ENCODE measurements around the gene HAUS8.
A peak's percentile ranks its signal among the peaks of the same experiment; 100 is the strongest.

The HAUS8 gene, protein sequence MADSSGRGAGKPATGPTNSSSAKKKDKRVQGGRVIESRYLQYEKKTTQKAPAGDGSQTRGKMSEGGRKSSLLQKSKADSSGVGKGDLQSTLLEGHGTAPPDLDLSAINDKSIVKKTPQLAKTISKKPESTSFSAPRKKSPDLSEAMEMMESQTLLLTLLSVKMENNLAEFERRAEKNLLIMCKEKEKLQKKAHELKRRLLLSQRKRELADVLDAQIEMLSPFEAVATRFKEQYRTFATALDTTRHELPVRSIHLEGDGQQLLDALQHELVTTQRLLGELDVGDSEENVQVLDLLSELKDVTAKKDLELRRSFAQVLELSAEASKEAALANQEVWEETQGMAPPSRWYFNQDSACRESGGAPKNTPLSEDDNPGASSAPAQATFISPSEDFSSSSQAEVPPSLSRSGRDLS

DNA sequence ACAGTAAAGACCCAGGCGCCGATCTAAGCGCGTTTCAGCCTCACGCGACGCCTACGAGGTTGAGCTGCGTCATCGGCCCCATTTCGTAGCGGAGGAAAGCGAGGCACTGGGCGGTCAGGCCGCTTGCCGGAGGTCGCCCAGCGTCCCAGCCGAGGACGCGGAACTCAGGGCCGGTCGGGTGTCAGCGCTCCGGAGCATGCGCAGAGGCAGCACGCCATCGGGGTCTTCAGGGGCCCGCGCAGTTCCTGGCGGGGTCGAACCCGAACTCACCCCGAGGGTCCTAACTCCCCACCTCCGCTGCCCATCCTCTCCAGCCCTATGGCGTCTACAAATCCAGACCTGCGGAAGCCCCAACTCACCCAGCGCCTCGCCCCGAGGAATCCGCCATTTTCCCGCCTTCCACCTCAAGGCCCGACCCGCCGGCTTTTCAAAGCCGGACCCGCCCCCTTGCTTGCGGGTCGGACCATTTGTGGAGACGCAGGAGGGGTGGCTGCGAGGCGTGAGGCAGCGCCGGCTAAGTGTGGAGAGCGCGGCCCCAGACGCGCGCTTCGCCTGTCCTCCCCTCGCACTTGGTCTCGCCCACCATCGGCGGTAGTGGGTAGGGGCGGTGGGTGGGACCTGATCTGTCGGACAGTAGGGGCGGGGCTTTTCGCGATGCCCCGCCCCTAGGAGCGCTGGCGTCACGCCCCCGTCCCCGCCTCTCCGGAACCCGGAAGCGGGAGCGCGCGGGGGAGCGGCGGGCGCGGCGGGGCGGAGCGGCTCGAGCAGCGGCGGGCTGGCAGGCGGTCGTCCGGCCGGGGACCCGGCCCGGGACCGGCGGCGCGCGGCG lies at the start of gene HAUS8, which contains the start of gene MYO9B:
Gene HAUS8, minus strand, starts transcription at position 418 of the 829 bp plus-strand sequence. Its CDS starts 30 bp downstream, at position 388.
Gene MYO9B, plus strand, starts transcription at position 743 of the 829 bp plus-strand sequence. CDS start 25,941 bp downstream, outside the sequence.
- FAIRE-seq, result no peak
- peak; percentile 90 for DNase-seq (ENCODE audit: insufficient read length, low spot score)
- TF ChIP-seq, protein P1, sequence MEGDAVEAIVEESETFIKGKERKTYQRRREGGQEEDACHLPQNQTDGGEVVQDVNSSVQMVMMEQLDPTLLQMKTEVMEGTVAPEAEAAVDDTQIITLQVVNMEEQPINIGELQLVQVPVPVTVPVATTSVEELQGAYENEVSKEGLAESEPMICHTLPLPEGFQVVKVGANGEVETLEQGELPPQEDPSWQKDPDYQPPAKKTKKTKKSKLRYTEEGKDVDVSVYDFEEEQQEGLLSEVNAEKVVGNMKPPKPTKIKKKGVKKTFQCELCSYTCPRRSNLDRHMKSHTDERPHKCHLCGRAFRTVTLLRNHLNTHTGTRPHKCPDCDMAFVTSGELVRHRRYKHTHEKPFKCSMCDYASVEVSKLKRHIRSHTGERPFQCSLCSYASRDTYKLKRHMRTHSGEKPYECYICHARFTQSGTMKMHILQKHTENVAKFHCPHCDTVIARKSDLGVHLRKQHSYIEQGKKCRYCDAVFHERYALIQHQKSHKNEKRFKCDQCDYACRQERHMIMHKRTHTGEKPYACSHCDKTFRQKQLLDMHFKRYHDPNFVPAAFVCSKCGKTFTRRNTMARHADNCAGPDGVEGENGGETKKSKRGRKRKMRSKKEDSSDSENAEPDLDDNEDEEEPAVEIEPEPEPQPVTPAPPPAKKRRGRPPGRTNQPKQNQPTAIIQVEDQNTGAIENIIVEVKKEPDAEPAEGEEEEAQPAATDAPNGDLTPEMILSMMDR (IDR thresholded peaks at IDR 0.05; ENCODE audit: insufficient read depth, missing control alignments), result no peak

DNA sequence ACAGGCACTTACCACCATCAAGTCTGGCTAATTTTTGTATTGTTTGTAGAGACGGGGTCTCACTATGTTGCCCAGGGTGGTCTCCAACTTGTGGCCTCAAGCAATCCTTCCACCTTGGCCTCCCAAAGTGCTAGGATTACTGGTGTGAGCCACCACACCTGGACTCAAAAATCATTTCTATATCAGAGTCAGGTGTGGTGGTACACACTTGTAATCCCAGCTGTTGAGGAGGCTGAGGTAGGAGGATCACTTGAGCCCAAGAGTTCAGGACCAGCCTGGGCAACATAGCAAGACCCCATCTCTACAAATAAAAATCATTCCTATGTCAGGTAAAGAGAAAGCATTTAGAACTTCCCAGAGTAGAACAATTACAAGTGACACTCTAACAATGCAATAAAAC lies 48.8 kb upstream of the HAUS8 start:
- DNase-seq (ENCODE audit: insufficient read length, low spot score) (no peak), FAIRE-seq (no peak)
- TF ChIP-seq, protein P1 (IDR thresholded peaks at IDR 0.05; ENCODE audit: insufficient read depth, missing control alignments), result no peak

DNA sequence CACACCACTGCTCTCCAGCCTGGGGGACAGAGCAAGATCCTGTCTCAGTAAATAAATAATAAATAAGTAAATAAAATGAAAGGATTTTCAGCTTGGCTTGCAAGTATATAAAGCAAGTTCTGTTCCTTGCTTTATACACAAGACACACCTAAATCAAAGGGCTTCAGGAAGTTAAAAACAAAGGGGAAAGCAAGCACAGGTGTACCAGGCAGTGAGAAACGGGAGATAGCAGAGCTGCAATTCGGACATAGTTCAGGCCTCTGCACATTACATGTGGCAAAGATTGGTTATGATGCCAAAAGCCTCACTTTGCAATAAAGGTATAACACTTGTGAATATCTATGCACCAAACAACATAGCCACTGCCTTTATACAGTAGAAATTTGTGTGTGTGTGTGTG lies 47.8 kb upstream of the HAUS8 start:
- TF ChIP-seq, protein P1 (IDR thresholded peaks at IDR 0.05; ENCODE audit: insufficient read depth, missing control alignments), result no peak
- no peak for FAIRE-seq

DNA sequence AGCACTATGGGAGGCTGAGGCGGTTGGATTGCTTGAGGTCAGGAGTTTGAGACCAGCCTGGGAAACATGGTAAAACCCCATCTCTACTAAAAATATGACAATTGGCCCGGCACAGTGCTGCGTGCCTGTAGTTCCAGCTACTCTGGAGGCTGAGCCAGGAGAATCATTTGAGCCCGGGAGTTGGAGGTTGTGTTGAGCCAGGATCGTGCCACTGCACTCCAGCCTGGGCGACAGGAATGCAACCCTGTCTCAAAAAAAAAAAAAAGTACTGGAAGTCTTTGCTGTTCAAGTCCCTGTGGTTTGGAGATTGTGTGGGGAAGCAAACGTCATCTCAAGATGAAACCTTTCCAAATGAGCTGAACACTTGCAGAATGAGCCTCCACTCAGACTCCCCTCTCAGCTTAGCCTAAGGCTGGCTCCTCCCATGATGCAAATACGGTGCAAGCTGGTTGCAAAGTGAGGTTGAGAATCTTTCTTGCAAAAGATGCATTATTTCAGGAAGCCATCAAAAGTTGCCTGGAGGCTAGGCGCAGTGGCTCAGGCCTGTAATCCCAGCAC lies 46.6 kb upstream of the HAUS8 start:
- TF ChIP-seq, protein P1 (IDR thresholded peaks at IDR 0.05; ENCODE audit: insufficient read depth, missing control alignments), result no peak
- FAIRE-seq (no peak), DNase-seq (ENCODE audit: insufficient read length, low spot score) (no peak)

More for the DNA sequence above, 47.8 kb upstream of the HAUS8 start:
- DNase-seq (ENCODE audit: insufficient read length, low spot score), result no peak

DNA sequence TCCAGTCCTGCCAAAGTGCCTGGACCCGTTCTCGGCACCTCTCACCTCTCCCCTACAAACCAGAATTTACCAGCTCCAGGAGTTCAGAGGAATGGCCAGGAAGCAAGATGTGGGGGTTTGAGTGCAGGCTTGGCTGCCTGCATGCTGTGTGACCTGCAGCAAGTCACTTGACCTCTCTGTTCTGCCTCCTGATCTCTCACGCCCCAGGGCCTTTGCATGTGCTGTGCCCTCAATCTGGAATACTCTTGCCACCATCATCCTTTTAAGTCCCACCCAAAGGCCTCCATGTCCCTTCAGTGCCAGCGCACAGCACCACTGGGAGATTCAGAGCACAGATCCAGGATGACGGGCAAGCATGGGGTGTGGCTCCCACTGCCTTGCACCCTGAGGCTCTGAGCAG lies 43.7 kb upstream of the HAUS8 start:
- no peak for DNase-seq (ENCODE audit: insufficient read length, low spot score)
- TF ChIP-seq, protein P1 (IDR thresholded peaks at IDR 0.05; ENCODE audit: insufficient read depth, missing control alignments), result no peak
- no peak for FAIRE-seq

DNA sequence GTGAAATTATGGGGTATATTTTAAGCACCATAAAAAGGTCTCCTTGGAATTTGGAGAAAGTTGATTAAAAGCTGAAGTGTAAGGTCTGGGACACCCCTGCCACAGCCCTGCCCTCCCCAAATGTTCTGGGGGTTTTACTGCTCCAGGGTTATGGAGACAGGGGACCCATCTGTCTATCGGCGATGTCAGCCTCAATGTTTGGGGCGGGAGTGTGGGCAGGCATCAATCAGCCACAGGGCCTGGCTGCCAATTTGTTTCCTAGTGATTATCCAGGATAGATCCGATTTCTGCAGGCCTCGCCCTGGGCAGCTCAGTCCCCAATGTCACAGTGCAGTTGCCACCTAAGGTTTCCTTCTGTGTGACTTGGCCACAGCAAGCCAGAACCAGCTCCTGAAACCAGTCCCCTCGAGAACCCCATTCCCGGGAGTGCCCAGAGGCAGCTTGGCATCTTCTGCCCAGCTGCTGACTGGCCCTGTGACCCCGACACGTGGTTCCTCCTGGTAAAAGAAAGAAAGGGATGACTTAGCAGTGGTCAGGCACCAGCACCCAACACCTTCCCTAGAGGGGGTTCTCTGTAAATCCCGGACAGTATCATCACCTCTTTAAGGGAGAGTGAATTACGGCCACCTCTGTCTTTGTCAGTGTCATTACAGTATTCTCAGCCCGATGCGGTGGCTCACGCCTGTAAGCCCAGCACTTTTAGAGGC lies 41.9 kb upstream of the HAUS8 start:
- TF ChIP-seq, protein P1 (IDR thresholded peaks at IDR 0.05; ENCODE audit: insufficient read depth, missing control alignments), result no peak
- no peak for FAIRE-seq
- no peak for DNase-seq (ENCODE audit: insufficient read length, low spot score)

Measured in D721Med (cell line).